ENCODE data around the gene ZNF880. TPM values are rescaled to one million over a fixed set of nuclear protein-coding genes. Genes with fewer than 3 reads are reported as not detected.

Gene ZNF880
- total RNA-seq, 4 donors from 2014 or later: 15.2 to 19.7 (median 15.7) TPM

DNA sequence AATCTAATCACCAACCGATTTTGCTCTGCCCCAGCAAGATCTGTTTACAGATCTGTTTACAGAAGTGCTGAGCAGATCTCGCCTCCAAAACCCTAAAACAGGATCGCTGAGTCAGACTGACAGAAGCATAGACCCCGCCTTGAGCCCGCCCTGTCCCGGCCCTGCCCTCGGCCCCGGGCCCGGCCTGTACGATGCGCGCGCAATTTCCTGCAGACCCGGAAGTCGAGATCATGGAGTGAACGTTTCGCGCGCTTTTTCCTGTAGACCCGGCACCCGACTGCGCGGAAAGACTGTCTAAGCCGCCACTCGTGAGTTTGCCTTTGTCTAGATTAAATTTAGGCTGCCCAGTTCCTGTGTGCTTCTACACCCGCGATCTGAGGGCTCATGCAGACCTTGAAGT, 59.2 kb downstream of the ZNF880 start, which contains the start of gene ZNF534:
Gene ZNF534, plus strand, starts transcription at position 212 of the 400 bp plus-strand sequence. CDS start 2,327 bp downstream, outside the sequence.
- TF ChIP-seq, protein P1, sequence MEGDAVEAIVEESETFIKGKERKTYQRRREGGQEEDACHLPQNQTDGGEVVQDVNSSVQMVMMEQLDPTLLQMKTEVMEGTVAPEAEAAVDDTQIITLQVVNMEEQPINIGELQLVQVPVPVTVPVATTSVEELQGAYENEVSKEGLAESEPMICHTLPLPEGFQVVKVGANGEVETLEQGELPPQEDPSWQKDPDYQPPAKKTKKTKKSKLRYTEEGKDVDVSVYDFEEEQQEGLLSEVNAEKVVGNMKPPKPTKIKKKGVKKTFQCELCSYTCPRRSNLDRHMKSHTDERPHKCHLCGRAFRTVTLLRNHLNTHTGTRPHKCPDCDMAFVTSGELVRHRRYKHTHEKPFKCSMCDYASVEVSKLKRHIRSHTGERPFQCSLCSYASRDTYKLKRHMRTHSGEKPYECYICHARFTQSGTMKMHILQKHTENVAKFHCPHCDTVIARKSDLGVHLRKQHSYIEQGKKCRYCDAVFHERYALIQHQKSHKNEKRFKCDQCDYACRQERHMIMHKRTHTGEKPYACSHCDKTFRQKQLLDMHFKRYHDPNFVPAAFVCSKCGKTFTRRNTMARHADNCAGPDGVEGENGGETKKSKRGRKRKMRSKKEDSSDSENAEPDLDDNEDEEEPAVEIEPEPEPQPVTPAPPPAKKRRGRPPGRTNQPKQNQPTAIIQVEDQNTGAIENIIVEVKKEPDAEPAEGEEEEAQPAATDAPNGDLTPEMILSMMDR (IDR thresholded peaks at IDR 0.05): no peak
- no peak for TF ChIP-seq POLR2A (IDR thresholded peaks at IDR 0.05)
- WGBS, 2 donors: 73 to 81% methylated on average over 27 of the region's 27 CpGs
- DNase-seq (ENCODE audit: low spot score in 2 of 2): no peak
- intact Hi-C loops (cut with DNase I; ENCODE audit: low total_unique reads): no loop called here
- H3K4me3 ChIP-seq (ENCODE audit: low read depth, poor library complexity, severe bottlenecking): no peak within 1 kb of the TSS

Other genes starting within 250 kb of the ZNF880 start
- 10 to 100 TPM in 2 of 4 donors, 1 to 10 TPM in 2; 7.8 to 12.6 (median 9.8) TPM for gene ZNF616, start 230.0 kb upstream of the ZNF880 start, total RNA-seq
- gene ZNF836, start 198.3 kb upstream of the ZNF880 start, total RNA-seq: 10 to 100 TPM; 15.3 to 35.3 (median 24.7) TPM
- 100 to 1,000 TPM; 200 to 226 (median 224) TPM for gene PPP2R1A, start 179.9 kb upstream of the ZNF880 start, total RNA-seq
- 10 to 100 TPM in 3 of 4 donors, 1 to 10 TPM in 1; 8.0 to 18.4 (median 14.6) TPM for gene ZNF766, start 100.3 kb upstream of the ZNF880 start, total RNA-seq
- gene ZNF480, start 72.8 kb upstream of the ZNF880 start, total RNA-seq: 1 to 10 TPM; 2.8 to 6.2 (median 5.7) TPM
- 1 to 10 TPM in 1 of 4 donors, under 1 TPM in 3; 0.67 to 1.3 (median 0.87) TPM for gene ZNF610, start 33.7 kb upstream of the ZNF880 start, total RNA-seq
- gene ZNF528, start 27.9 kb downstream of the ZNF880 start, total RNA-seq: 10 to 100 TPM; 13.4 to 17.9 (median 14.7) TPM
- under 1 TPM in 2 of 4 donors, not detected in 2; 0.13 to 0.19 TPM for gene ZNF534, start 59.2 kb downstream of the ZNF880 start, total RNA-seq
- 1 to 10 TPM in 1 of 4 donors, under 1 TPM in 1, not detected in 2; 0.56 to 1.1 TPM for gene ZNF578, start 83.6 kb downstream of the ZNF880 start, total RNA-seq
- gene ZNF808, start 157.7 kb downstream of the ZNF880 start, total RNA-seq: 10 to 100 TPM; 11.8 to 23.2 (median 15.8) TPM
- 10 to 100 TPM; 11.6 to 13.7 (median 12.9) TPM for gene ZNF701, start 200.4 kb downstream of the ZNF880 start, total RNA-seq